IPS-18c (cell line): ENCODE results near the gene C6orf89.

ENCODE experiments used
- H3K4me3 ChIP-seq: 2 replicates; pipeline ENCODE4 v1.7.0; 2013; ENCODE audit warnings: low read depth, mild to moderate bottlenecking, low read length, moderate library complexity; ENCODE audit not compliant: insufficient read depth
- H3K9me3 ChIP-seq: one replicate; pipeline ENCODE4 v1.6.1; 2013; ENCODE audit warnings: mild to moderate bottlenecking, low read length, moderate library complexity; ENCODE audit not compliant: control insufficient read depth, insufficient read depth

The C6orf89 gene

GRCh38 chr6:36968266-36968977 is 82.7 kb downstream of the C6orf89 start:
- no peaks in the 10 kb centered on the region for H3K9me3 ChIP-seq
- H3K4me3 ChIP-seq, result no peak overlapping the region

- no peaks in the 10 kb centered on the region for H3K9me3 ChIP-seq
- H3K4me3 ChIP-seq, result no peak overlapping the region
These were observed 83.5 kb downstream of the C6orf89 start for GRCh38 chr6:36969240-36969691.

- no peaks in the 10 kb centered on the region for H3K9me3 ChIP-seq
- no peak overlapping the region for H3K4me3 ChIP-seq
These were observed 84.5 kb downstream of the C6orf89 start for GRCh38 chr6:36969988-36970891.

GRCh38 chr6:36970892-36971842 is 85.4 kb downstream of the C6orf89 start:
- Histone ChIP-seq H3K4me3 (no peak overlapping the region), H3K9me3 (no peaks in the 10 kb centered on the region)

GRCh38 chr6:36971921-36972673 is 86.3 kb downstream of the C6orf89 start:
- no peaks in the 10 kb centered on the region for H3K9me3 ChIP-seq
- H3K4me3 ChIP-seq, result no peak overlapping the region

GRCh38 chr6:36973190-36973589 is 87.4 kb downstream of the C6orf89 start:
- H3K4me3 ChIP-seq, result no peak overlapping the region

GRCh38 chr6:36973647-36974046 is 87.9 kb downstream of the C6orf89 start:
- Histone ChIP-seq H3K9me3 (no peaks in the 10 kb centered on the region), H3K4me3 (no peak overlapping the region)

More at GRCh38 chr6:36973190-36973589, 87.4 kb downstream of the C6orf89 start:
- no peaks in the 10 kb centered on the region for H3K9me3 ChIP-seq

- Histone ChIP-seq H3K9me3 (no peaks in the 10 kb centered on the region), H3K4me3 (no peak overlapping the region)
These were observed 89.7 kb downstream of the C6orf89 start for GRCh38 chr6:36975231-36976006.

- Histone ChIP-seq H3K4me3 (no peak overlapping the region), H3K9me3 (no peaks in the 10 kb centered on the region)
These were observed 90.2 kb downstream of the C6orf89 start for GRCh38 chr6:36976007-36976264.

- no peak overlapping the region for H3K4me3 ChIP-seq
- H3K9me3 ChIP-seq, result no peaks in the 10 kb centered on the region
These were observed 90.8 kb downstream of the C6orf89 start for GRCh38 chr6:36976509-36976908.

GRCh38 chr6:36976931-36977330 is 91.2 kb downstream of the C6orf89 start:
- no peaks in the 10 kb centered on the region for H3K9me3 ChIP-seq
- no peak overlapping the region for H3K4me3 ChIP-seq

- H3K9me3 ChIP-seq, result no peaks in the 10 kb centered on the region
- H3K4me3 ChIP-seq, result no peak overlapping the region
These were observed 91.8 kb downstream of the C6orf89 start for GRCh38 chr6:36977470-36977941.
